Left lobe of liver (tissue), 2 donors: ENCODE measurements around the gene ATP9A. TPM values are rescaled to one million over a fixed set of nuclear protein-coding genes. Genes with fewer than 3 reads are reported as not detected.

Experiments
- ATAC-seq: fragments of 200-7000 bp; cut with Tn5 transposase; one replicate; pipeline ENCODE4 v1.9.1; 2020; ENCODE audit warnings: mild to moderate bottlenecking, moderate library complexity
- DNase-seq: peaks from one replicate; pipeline ENCODE4 v3.0.0-alpha.2; 2020; ENCODE audit warnings: low spot score
- total RNA-seq: library from RNA; stranded (reverse); gene quantifications from one replicate; pipeline ENCODE4 v1.2.1, GENCODE V29; 2021
- donor health status: DM: no; HTN: no; CAD: no; lungs with moderate emphysema.
- donor health status: DM: no; HTN: yes; CAD: no.

The ATP9A gene
- total RNA-seq, 1 donor from 2014 or later = 12.1 TPM

DNA sequence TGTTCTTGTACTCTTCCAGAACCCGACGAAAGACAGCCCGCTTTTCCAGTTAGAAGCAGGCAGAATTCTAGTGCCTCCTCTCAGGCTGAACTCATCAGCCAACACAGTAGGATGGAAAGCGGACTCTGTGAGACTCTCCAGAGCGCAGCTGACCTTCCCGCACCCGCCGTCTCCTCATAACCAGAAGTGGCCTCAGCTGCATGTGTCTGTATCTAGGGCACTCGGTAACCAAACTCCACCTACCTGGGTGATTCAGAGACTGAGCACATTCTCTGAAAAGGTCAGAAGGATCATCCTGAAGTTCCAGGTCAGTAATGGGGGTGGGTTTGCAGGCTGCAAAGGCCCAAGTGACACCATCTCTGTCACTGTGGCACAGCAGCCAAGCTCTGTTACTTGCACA lies 158.9 kb downstream of the ATP9A start:
- ATAC-seq = no peak

DNA sequence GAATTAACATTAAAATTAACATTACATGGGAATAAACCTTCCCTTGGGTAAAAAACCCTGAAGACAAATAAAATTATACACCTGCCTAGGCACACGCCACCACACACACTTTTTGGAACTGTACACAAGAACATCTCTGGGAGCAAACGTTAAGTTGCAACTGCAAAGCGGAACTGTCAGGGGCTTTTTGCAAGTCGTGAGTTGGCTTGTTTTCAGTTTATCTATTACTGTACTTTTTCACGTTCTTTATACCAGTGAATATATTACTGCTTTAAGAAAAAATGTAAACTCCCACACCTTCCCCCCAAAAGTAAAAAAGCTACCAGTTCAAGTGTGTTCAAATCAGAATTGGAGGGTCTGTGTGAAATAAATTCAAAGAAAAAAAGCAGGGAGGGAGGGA lies 160.1 kb downstream of the ATP9A start:
- DNase-seq (no peak), ATAC-seq (no peak)

More for the DNA sequence above, 158.9 kb downstream of the ATP9A start:
- no peak for DNase-seq

DNA sequence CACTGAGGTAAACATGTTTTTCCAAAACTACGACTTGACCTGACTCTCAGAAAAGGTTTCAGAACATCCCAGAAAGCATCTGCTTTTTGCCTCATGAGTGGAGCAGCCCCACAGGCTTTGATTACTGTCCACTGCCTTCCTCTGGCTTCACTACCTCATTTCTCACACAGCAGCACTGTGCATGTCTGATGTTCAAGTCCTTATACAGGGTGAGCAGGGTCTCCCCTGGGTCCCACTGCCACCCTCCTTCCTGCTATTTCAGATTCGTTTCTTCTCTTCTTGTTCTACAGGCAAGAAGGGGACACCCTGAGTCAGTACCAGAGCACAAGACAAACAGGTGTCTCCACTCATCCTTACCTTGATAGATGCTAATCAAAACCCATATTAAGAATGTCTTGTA lies 161.0 kb downstream of the ATP9A start:
- ATAC-seq (no peak), DNase-seq (no peak)

DNA sequence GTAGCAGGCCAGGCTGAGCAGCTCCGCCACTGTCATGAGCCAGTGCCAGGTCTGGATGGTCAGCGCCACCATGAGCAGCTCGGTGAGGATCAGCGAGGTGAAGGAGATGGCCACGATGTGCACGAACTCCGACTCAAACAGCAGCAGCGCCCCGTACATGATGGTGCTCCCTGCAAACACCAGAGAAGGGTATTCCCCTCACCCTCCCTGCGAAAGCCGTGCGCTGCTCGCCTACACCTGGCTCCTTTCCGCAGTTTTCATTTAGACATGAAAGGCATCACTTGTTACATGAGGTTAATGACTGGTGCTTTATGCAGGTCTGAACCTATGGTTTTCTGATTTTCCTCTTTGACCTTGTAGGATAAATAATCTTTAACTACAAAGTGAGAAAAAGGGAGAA lies 163.3 kb downstream of the ATP9A start:
- ATAC-seq = no peak
- no peak for DNase-seq

DNA sequence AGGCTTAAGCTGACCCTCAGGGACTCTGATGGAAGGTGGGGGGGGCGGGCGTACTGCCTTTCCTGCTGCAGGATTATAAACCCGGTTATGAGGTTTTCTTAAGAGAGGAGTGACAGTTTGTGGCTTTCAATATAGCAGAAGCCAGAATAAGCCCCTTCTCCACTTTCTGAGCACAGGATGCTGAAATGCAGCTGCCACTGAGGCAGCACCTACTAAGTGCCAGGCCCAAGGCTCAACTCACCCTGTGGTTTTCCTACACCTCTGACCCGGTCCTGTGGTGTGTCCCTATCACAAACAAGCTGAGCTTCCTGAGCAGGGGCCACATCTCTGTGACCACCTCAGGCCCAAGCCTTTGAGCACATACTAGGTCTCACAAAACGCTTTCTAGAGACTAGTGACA lies 166.1 kb downstream of the ATP9A start:
- ATAC-seq = no peak
- DNase-seq = no peak

DNA sequence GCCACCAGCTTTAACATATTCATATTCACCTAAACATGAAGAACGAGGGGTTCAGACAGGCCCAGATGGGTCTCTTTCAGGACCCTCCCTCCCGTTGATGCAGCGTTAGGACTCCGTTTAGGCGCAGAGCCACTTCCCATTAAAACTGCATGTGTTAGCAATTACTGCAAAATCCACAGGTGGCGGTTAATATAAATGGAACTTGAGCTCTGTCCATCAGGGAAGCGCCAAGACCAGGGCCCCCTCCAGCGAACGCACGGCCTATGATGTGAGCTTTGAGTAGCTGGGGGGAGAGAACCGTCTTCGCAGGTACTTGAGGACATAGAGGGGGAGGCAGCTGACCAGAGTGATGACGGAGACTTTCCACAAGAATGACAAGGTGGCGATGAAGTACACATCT lies 167.2 kb downstream of the ATP9A start:
- ATAC-seq = no peak
- DNase-seq = no peak

DNA sequence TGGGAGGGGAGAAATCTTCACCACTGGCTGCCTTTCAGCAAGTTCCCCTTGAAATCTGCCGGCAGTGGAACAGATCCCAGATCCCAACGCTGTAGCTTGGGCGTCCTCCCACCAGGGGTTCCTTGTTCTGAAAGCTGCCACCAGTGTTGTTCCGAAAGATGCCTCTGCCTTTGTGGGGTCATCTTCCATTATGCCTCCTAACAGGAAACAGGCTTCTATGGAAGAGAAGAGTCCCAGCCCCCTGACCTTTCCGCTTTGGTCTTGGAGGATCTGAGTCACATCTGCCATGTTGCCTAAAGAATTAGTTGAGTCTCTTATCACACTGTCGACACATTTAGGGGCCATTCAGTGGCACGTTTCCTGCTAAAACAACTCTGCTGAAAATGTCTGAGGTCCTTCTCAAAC lies 168.2 kb downstream of the ATP9A start:
- ATAC-seq = no peak
- no peak for DNase-seq

DNA sequence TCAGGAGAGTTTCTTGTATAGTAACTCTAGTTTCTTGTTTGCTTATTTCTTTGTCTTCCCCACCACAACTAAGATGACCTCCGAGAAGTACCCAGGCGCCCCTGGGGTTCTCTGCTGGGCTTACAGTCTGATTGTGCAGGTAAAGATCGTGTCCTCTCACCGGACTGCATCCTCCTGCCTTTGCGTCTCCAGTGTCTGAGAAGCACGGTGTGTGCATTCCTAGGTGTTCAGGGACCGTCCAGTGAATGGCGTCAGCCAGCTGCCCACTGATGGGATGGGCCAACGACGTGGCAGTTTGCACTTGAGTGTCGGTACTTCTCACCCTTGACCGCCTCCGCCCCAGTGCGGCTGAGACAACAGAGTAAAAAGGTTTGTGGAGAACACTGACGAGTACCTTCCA lies 169.6 kb downstream of the ATP9A start:
- DNase-seq (no peak), ATAC-seq (no peak)

DNA sequence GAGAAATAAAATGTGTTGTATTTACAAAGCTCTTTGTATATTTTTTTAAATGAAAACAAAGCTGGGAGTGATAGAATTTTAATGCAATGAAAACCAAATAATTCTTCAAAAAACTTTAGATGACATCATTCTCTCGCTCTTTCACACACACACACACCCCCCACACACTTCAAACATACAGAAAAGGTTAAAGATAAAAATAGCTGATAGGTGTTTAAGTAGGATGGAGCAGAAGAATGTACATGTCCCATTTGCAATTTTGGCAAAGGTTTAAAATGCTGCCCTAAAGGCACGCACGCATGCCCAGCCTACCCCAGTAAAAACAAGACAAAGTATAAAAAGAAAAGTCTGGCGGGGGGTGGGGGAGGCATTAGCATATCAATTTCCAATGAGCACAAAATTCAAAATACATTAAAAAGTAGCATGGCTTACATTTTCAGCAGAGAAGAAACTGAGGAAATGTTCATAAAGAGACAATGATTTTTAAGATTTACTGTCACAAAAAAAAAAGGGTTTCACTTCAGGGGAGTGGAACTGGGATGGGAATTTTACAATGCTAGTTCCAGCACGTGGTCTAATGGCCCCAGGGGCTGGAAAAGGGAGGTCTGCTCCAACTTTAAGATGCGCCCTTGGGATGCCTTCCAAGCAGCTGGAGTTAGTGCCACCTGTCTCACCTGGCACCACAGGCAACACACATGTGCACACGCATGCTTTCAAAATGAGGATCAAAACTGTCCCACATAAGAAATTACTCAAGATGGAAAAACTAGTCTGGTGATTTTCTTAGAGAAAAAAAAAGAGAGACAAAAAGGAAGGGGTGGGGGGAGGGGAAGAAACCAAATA lies 170.6 kb downstream of the ATP9A start:
- DNase-seq = no peak
- ATAC-seq = no peak

DNA sequence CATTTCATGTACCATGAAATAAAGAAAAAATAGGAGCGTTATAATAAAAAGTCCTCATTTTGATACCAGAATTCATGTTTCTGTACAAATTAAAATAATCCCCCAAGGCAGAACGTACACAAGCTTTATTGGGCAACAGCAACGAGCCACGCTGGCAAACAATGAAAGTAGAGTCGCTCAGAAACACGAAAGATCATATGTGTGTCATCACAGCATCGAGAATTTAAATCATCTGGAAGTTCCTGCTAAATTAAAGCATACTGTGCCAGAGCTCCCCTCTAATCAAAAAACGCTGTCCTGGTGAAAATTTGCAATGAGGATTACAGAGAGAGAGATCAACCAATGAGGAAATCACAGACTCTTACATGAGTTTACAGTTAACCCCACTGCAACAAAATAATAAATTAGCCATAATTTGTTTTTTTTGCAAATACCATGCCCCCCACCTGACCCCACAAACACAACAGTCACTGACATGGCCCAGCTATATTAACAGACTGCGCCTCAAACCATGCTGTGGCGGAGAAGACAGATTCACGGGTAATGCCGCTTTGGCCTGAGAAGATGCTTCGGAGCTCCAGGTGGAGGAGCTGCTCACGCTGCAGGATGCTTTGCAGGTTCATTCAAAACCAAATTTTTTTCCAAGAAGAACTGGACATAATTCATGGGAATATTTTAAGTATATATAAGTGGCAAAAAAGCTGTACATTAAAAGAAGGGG lies 171.4 kb downstream of the ATP9A start:
- DNase-seq (no peak), ATAC-seq (no peak)

DNA sequence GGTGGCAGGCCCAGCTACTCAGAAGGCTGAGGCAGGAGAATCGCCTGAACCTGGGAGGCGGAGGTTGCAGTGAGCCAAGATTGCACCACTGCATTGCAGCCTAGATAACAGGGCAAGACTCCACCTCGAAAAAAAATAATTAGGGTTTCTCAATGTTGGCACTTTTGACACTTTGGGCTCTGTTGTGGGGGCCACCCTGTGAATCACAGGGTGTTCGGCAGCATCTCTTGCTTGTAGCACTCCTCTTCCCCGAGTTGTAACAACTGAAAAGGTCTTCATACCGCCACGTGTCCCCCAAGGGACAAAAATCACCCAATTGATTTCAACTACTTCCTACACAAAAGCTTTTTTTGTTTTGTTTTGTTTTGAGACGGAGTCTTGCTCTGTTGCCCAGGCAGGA lies 172.4 kb downstream of the ATP9A start:
- no peak for DNase-seq
- peak; percentile 12 for ATAC-seq

DNA sequence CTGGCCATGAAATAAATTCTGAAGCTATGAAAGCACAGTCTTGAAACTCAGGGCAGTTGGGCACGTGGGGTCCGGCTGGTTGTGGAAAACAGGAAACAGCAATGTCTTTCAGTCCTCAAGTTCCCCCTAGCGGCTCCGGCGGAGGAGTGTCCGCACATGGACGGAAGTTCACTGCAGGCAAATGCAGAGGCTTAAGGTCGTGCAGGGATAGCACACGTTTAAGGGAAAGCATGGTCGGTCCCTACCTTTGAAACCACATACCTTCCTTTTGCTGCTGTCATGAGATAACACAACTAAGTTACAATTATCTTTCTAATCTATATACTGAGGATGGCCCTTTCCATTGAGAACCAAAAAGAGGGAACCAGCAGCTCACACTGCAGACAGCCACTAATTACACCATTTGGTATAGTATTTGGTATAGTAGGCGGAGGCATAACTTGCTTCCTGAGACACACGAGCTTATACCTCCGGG lies 173.1 kb downstream of the ATP9A start:
- DNase-seq = peak; percentile 84
- ATAC-seq = peak; percentile 100

DNA sequence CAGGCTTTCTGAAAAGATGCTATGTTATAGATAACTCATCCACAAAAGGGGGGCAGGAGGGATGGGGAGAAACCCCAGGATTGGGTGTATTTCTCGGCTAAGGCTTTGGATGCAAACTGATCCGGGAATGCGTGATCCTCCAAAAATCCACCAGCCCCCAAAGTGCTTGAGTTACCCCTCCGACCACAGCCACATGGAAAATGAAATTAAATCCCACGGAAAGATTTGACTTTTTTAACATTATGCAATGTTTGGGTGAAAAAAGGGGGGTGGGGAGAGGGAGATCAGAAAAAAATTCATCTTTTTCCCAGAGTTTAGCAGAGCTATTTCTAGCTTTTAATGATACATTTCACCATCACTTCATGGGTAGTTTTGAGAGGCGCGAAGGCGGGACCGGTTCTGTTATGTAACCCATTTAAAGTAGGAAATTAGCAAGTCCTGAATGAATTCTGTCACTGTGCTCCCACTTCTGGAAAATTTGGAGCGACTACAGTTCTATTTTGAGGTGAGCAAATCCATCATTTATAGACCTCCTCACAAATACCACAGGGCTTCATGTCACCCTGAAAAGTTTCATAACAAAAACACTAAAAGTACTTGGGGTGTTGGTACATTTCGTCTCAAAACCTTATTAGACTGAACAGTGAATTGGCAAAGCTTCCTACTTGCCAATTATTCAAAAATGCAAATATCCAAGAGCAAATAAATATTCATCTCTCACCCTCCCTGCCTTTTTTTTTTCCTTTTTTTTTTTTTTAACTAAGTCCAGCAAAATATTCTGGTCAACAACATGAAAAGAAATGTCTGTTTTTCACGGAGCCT lies 173.7 kb downstream of the ATP9A start:
- ATAC-seq = no peak
- no peak for DNase-seq

DNA sequence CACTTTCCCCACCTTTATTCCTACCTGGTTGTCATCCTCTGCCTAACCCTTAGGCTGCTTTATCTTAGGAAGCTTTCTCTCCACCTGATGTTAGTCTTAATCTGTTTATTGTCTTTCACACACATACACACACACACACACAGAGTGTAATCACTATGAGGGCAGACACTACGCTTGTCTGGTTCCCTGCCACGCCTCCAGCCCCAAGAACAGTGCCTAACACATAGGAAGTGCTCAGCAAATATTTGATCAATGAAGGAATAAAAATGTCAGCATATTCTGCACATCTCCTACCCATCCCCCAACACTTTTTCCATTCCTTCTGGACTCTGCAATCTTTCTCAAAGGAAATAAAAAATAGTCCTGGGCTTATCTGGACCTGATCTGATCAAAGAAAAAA lies 174.6 kb downstream of the ATP9A start:
- ATAC-seq (no peak), DNase-seq (no peak)

DNA sequence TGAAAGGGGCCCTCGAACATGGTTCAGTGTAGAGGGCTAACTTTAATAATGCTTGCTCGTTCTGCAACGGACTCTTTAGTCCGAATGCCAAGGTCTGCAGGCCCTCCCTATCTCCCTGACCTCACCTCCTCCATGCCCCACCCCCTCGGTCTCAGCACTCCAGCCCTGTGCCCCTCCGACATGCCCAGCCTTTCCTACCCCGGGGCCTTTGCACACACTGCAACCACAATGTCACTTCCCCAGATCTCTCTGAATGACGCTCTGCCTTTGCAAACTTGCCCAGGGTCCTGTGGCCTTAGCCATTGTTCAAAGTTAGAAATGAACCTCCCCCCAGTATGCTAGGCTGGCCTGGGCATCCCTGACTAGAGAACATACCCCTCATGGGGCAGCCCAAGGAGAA lies 175.6 kb downstream of the ATP9A start:
- ATAC-seq (no peak), DNase-seq (no peak)

DNA sequence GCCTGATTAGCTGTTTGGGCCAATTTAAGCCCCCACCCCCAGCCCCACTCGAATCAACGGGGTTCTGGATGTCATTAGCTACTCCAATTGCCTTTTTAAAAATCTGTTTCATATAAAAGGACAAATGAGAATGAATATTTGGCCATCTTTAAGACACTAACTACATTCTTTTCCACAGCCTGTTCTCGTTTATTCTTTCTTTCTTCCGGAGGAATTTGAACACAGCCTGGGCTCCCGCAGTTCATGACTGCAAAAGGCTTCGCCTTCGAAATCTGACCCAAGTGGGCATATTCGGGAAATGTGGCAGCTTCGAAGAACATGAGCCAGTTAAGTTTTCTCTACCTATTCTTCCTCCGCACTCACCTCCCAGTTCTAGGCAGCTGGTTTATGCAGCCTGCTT lies 176.3 kb downstream of the ATP9A start:
- ATAC-seq (no peak), DNase-seq (no peak)

DNA sequence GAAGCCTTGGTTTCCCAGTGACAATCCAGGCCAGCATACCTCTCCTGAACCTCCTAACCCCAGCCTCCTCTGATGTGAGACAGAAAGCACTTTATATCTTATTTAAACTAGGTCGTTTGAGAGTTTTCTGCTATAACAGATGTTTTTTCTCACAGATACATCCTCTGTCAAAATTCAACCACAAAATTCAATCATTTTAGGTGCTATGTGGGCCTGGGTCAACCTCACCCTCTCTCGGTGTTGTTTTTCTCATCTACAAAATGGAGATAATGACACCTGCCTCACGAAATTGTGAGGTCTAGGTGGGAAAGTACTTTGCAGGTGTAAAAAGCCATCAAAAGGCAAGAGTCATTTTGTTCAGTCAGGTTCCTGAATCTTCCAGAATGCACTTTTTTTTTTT lies 179.4 kb downstream of the ATP9A start:
- ATAC-seq (no peak), DNase-seq (no peak)

DNA sequence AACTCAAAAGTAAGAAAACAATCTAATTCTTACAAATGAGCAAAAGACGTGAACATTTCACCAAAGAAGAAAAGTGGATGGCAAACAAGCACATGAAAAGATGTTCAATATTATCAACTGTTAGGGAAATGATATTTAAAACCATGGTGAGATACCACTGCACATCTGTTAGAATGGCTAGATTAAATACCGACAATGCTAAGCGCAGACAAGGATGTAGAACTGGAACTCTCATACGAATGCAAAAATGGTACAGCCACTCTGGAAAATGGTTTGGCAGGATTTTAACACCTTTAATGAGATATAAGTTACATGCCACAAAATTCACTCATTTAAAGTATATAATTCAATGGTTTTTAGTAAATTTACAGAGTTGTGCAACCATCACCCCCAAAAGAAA lies 181.0 kb downstream of the ATP9A start:
- DNase-seq (no peak), ATAC-seq (no peak)

DNA sequence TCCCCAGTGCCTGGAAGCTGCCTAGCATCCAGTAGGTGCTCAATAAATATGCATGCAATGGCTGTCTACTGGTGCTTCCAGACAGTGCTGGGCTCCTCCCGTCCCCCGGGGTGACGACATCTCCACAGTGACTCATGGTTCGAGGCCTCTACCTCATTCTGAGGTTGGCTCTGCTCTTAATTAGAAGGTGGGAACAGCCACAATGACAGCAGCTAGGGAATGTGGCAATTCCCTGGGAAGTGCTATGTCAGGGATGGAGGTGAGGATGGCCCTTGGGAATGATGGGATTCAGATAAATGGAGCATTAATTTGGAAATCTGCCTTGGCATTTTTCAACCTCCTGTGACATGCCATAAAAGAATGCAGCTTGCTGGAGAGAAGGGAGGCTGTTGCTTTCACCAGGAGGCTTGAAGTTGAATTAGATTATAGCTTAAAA lies 182.2 kb downstream of the ATP9A start:
- no peak for DNase-seq
- no peak for ATAC-seq

DNA sequence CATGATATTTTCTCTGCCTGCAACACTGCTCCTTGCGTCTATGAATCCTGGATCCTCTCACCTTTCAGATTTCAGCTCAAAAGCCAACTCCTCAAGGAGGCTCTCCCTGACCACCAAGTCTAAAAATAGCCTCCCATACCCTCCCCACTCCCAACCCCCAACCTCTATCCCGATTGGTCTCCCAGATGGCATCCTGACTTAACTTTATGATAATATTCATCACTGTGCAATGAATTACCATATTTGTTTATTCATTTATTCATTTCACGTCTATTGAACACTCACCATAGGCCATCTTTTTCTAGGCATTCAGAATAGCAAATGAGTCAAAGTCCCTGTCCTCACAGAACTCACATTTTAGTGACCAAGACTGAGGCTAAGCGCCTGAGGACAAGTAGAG lies 183.0 kb downstream of the ATP9A start:
- DNase-seq (no peak), ATAC-seq (no peak)

DNA sequence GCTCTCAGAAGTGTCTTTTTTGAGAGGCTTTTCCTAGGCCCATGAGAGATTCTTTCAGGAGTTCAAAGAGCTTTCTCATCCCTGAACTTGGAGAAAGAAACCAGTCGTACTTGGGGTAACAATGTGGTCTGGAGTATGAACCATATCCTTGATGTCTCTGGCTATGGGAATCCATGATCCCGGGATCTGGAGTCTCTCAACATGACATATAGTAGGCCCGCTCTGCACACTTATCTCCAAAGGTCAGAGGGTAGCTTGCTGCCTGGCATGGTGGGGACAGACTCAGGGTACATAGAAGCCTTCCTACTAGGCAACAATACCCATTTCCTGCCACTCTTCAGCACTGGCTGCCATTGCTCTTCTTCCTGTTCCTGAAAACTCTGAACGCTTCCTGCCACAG lies 183.5 kb downstream of the ATP9A start:
- DNase-seq (no peak), ATAC-seq (no peak)
